K562 (cell line): ENCODE measurements around the gene CAMK2G. TPM values are rescaled to one million over a fixed set of nuclear protein-coding genes. Genes with fewer than 3 reads are reported as not detected.

Experiments used
- ATAC-seq: fragments of 200-7000 bp; cut with Tn5 transposase; 3 replicates; pipeline ENCODE4 v1.9.1; 2020; ENCODE audit warnings: moderate library complexity
- BruUV-seq: library from RNA; stranded (reverse); fragments of 400-500 nt; replicated peaks from 2 replicates; lab custom pipeline; 2021; lab: Mats Ljungman, UMichigan
- CTCF ChIA-PET: fragments of 300-600 bp; formaldehyde crosslinking; extraction: SDS; loops from one replicate; lab custom pipeline; 2021; ENCODE audit warnings: low intra/inter-chr PET ratio; lab: Yijun Ruan, JAX
- POLR2A ChIA-PET: fragments of 300-600, 350-650 bp; sonication (Branson Sonifier 250); formaldehyde crosslinking; extraction: SDS; loops from one replicate; lab custom pipeline; 2021; ENCODE audit warnings: antibody characterized with exemption, inconsistent platforms; lab: Yijun Ruan, JAX
- DNase-seq, 4 experiments: peaks; one replicate each; pipeline versions ENCODE4 v3.0.0 to v3.0.0-alpha.2; 2011 to 2018; ENCODE audit warnings: low spot score in 3 of 4, mixed read lengths in 3 of 4; ENCODE audit errors: extremely low read depth in 1 of 4
- FAIRE-seq: peaks from 2 replicates; lab custom pipeline; 2011; peaks lifted over from hg19 to GRCh38; lab: Jason Lieb, UNC
- H2AFZ ChIP-seq: 2 replicates; pipeline ENCODE4 v1.6.0; 2011; ENCODE audit warnings: low read depth, low read length, control low read depth, inconsistent platforms
- H3K27ac ChIP-seq: fragments of 200-600 bp; 3 replicates; pipeline ENCODE4 v1.8.0; 2011; ENCODE audit warnings: low read depth, mild to moderate bottlenecking, control low read depth, inconsistent platforms, low read length, moderate library complexity, mixed read lengths; ENCODE audit errors: extremely low read depth
- H3K27me3 ChIP-seq, 2 experiments: fragments of 300-600 bp in 1 of 2; 2 replicates in 1 of 2; 3 replicates in 1 of 2; pipeline versions ENCODE4 v1.6.0 to v1.8.0; 2011; ENCODE audit warnings: inconsistent platforms in 2 of 2, low read length in 2 of 2, mild to moderate bottlenecking in 1 of 2, mixed read lengths in 1 of 2, moderate library complexity in 1 of 2; ENCODE audit not compliant: control insufficient read depth in 2 of 2, insufficient read depth in 2 of 2
- H3K36me3 ChIP-seq: fragments of 300-600 bp; 3 replicates; pipeline ENCODE4 v1.8.0; 2011; ENCODE audit warnings: mild to moderate bottlenecking, low read length, inconsistent platforms; ENCODE audit not compliant: control insufficient read depth, insufficient read depth
- H3K4me1 ChIP-seq, 2 experiments: fragments of 200-600 bp in 1 of 2; replicated peaks in 1 of 2; 2 replicates in 1 of 2; 3 replicates in 1 of 2; pipeline versions ENCODE4 v1.5.1 to v1.8.0; 2011; ENCODE audit warnings: inconsistent platforms in 2 of 2, low read length in 2 of 2, mild to moderate bottlenecking in 1 of 2, mixed read lengths in 1 of 2, moderate library complexity in 1 of 2; ENCODE audit not compliant: control insufficient read depth in 2 of 2, insufficient read depth in 2 of 2
- H3K4me2 ChIP-seq: 2 replicates; pipeline ENCODE4 v1.6.1; 2011; ENCODE audit warnings: low read length, control low read depth, inconsistent platforms, mixed read lengths; ENCODE audit not compliant: insufficient read depth
- H3K4me3 ChIP-seq: fragments of 200-600 bp; sonication (generic), shearing (Covaris generic); 2 replicates; pipeline ENCODE4 v1.5.1; 2016; ENCODE audit warnings: control low read depth, inconsistent platforms
- H3K79me2 ChIP-seq: fragments of 200-600 bp; 3 replicates; pipeline ENCODE4 v1.8.0; 2011; ENCODE audit warnings: low read length, inconsistent platforms; ENCODE audit not compliant: control insufficient read depth, insufficient read depth
- H3K9ac ChIP-seq, 2 experiments: 2 replicates each; pipeline versions ENCODE4 v1.6.0 to v1.6.1; 2011; ENCODE audit warnings: low read depth in 2 of 2, low read length in 2 of 2, control low read depth in 1 of 2, inconsistent platforms in 1 of 2, mild to moderate bottlenecking in 1 of 2, mixed read lengths in 1 of 2; ENCODE audit not compliant: insufficient read depth in 1 of 2
- H3K9me1 ChIP-seq: one replicate; pipeline ENCODE4 v1.6.0; 2011; ENCODE audit warnings: inconsistent platforms, mild to moderate bottlenecking, low read length, moderate library complexity; ENCODE audit not compliant: control insufficient read depth, insufficient read depth
- H3K9me3 ChIP-seq: replicated peaks from 2 replicates; pipeline ENCODE4 v1.5.1; 2011; ENCODE audit warnings: low read depth, low read length, inconsistent platforms; ENCODE audit not compliant: control insufficient read depth, insufficient read depth
- H4K20me1 ChIP-seq: replicated peaks from 2 replicates; pipeline ENCODE4 v1.6.1; 2011; ENCODE audit warnings: low read length, inconsistent platforms, mixed read lengths; ENCODE audit not compliant: control insufficient read depth, insufficient read depth
- DDX20 ChIP-seq: fragments of 450-650 bp; IDR thresholded peaks from 2 replicates; pipeline ENCODE4 v1.6.1; 2016; ENCODE audit warnings: missing genetic modification characterization, low read depth, mild to moderate bottlenecking, missing compliant biosample characterization, moderate library complexity
- GATAD2A ChIP-seq: fragments of 450-650 bp; IDR thresholded peaks from 2 replicates; pipeline ENCODE4 v1.6.1; 2017
- JUND ChIP-seq, 2 experiments: IDR thresholded peaks; 2 replicates in 1 of 2; 3 replicates in 1 of 2; pipeline ENCODE4 v1.6.1; 2011; ENCODE audit warnings: borderline replicate concordance in 2 of 2, low read depth in 2 of 2, low read length in 2 of 2, improper control_type of control experiment in 1 of 2, missing biosample characterization in 1 of 2, missing genetic modification characterization in 1 of 2, missing genetic modification reagents in 1 of 2
- KDM5B ChIP-seq: fragments of 200-600 bp; sonication (generic); IDR thresholded peaks from 2 replicates; pipeline ENCODE4 v1.6.1; 2012; ENCODE audit warnings: low read depth, mild to moderate bottlenecking, moderate library complexity, low read length, control low read depth, inconsistent platforms; ENCODE audit not compliant: insufficient replicate concordance
- RBBP5 ChIP-seq: fragments of 200-600 bp; sonication (generic); IDR thresholded peaks from 2 replicates; pipeline ENCODE4 v1.6.1; 2012; ENCODE audit warnings: borderline replicate concordance, mild to moderate bottlenecking, low read length, control low read depth, inconsistent platforms; ENCODE audit not compliant: insufficient read depth, poor library complexity, severe bottlenecking
- RBM15 ChIP-seq: fragments of 200-400 bp; formaldehyde crosslinking; IDR thresholded peaks from 2 replicates; pipeline ENCODE4 v1.6.1; 2018; ENCODE audit warnings: mild to moderate bottlenecking, low read length, moderate library complexity; ENCODE audit not compliant: insufficient read depth
- SPI1 ChIP-seq: IDR thresholded peaks from 2 replicates; pipeline ENCODE4 v1.6.1; 2011; ENCODE audit warnings: low read depth, low read length, control low read depth, borderline replicate concordance
- ZKSCAN8 ChIP-seq: fragments of 200-800 bp; sonication (Bioruptor generic); IDR thresholded peaks from 2 replicates; pipeline ENCODE4 v1.6.1; 2016; ENCODE audit warnings: missing genetic modification characterization, missing compliant biosample characterization
- ZNF184 ChIP-seq: sonication (generic); formaldehyde crosslinking; IDR thresholded peaks from 2 replicates; pipeline ENCODE4 v1.5.0; 2020; ENCODE audit warnings: missing genetic modification reagents
- ZNF830 ChIP-seq: fragments of 250-450 bp; sonication (Bioruptor Pico); IDR thresholded peaks from 2 replicates; pipeline ENCODE4 v1.5.0; 2021; ENCODE audit warnings: mild to moderate bottlenecking
- WGBS: fragments of 100-300 bp; shearing (Covaris generic); methylation state at CpG from one replicate; pipeline ENCODE4 v1.1.6; 2016; ENCODE audit warnings: low coverage, mixed read lengths; ENCODE audit not compliant: insufficient coverage; ENCODE audit errors: missing lambda C conversion rate; 5-methylcytosine and 5-hydroxymethylcytosine counted together
- in situ Hi-C: fragments of 300-500 bp; cut with MboI; formaldehyde crosslinking; loops from 4 replicates; pipeline ENCODE4 v1.15.0; 2018; ENCODE audit warnings: inconsistent platforms, mixed read lengths
- intact Hi-C: fragments of 100-400 bp; cut with micrococcal nuclease; formaldehyde crosslinking; loops from 2 replicates; pipeline ENCODE4 v1.14.2; 2022
- polyA plus RNA-seq, 8 experiments: library from polyadenylated mRNA; depleted of rRNA in 4 of 8; stranded (reverse) in 5 of 8; unstranded in 3 of 8; fragments of >200 nt; fragmentation: Nextera tagmentation in 2 of 8; fragmentation: Illumina TruSeq in 1 of 8; extraction: Ambion mirVana in 2 of 8; extraction: Trizol in 1 of 8; gene quantifications; 2 replicates each; pipeline versions ENCODE4 v1.2.1 to v1.2.3, GENCODE V29; 2011 to 2014; ENCODE audit warnings: inconsistent platforms in 1 of 8, missing spikeins in 1 of 8
- total RNA-seq, 7 experiments: library from RNA; depleted of rRNA in 6 of 7; stranded (reverse); fragments of >200 nt in 6 of 7; fragmentation: Illumina TruSeq in 2 of 7; extraction: Trizol in 2 of 7; gene quantifications; 2 replicates each; pipeline versions ENCODE4 v1.2.1 to v1.2.3, GENCODE V29; 2011 to 2021; ENCODE audit warnings: low replicate concordance in 1 of 7

CAMK2G gene
- total and polyA plus RNA-seq, 9 of the 15 experiments (the other 6 are each of a cell fraction or from before 2014, with no cell fraction given), result 9.0 to 37.9 (median 32.6) TPM

DNA sequence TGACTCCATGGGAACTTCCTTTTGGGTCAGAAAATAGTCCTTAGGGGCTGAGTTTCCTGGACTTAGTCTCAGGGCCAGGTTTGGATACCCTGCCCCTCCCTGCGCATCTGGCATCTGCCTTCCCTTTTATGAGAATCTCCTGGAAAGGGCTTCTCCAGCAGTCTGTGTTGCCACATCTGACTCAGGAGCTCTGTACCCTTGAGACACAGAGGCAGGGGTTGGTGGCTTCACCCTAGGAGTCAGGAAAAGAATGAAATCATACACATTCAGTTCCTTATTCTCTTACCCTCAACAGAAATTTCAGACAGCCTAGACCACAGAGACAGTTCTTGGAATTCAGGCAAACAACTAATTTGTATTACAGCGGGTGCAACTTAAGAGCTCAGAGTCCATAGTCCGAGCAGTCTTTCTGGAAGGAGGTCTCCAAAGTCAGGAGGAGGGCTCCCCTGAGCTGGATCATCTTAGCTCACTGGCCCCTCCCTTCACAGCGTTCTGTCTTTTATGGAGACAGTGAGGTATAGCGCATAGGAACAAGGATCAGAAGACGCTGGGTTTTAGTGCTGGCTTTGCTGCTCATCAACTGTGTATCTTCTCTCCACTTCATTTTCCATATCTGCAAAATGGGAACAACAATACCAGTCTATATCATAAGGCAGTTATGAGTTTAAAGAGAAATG is 33.6 kb upstream of the CAMK2G start:
- peak overlapping the region; percentile 66 for H2AFZ ChIP-seq
- DNase-seq, result peak in 2 of 4 experiments; percentile 13 to 45
- H3K9me1 ChIP-seq, result no peaks in the 10 kb centered on the region
- ChIA-PET POLR2A (interaction anchor here (0.7 to 1.9 kb wide), 3 partner anchors 9 to 92 kb away, joined by 3 to 9 read pairs (median 3); no protein-coding TSS in a partner anchor), CTCF (no interaction called here)
- H3K36me3 ChIP-seq, result no peaks in the 10 kb centered on the region
- no peak overlapping the region for H3K4me3 ChIP-seq
- TSS peak; percentile 38 for BruUV-seq
- no peaks in the 10 kb centered on the region for H3K9me3 ChIP-seq
- H3K9ac ChIP-seq, result peak overlapping the region in 1 of 2 experiments; percentile 26; a peak in 1 of 4 replicates
- peak overlapping the region; percentile 37; the same call in 1 of the 3 replicates for H3K27ac ChIP-seq
- H3K4me2 ChIP-seq, result peak overlapping the region; percentile 1; the same call in 1 of the 2 replicates
- H4K20me1 ChIP-seq, result no peaks in the 10 kb centered on the region
- TF ChIP-seq ZNF830 (CRISPR knock-in tag), result 0 out of 2 replicates have a peak, but pooled peaks have one; percentile 57
- TF ChIP-seq GATAD2A, result peak; percentile 46; the same call in 1 of the 2 replicates
- TF ChIP-seq JUND (IDR thresholded peaks at IDR 0.05; ENCODE audit: borderline replicate concordance, low read depth, low read length), result 0 out of 2 replicates have a peak, but pooled peaks have one; percentile 15
- TF ChIP-seq JUND (tag; IDR thresholded peaks at IDR 0.05; ENCODE audit: borderline replicate concordance, low read depth, low read length), result 0 out of 3 replicates have a peak, but pooled peaks have one; percentile 13
- TF ChIP-seq KDM5B, result peak; percentile 37
- no peak for TF ChIP-seq RBM15
- TF ChIP-seq ZKSCAN8 (CRISPR knock-in tag), result peak; percentile 59
- TF ChIP-seq ZNF184 (CRISPR knock-in tag), result no peak
- peak; percentile 16; the same call in 1 of the 2 replicates for TF ChIP-seq SPI1
- no peak for TF ChIP-seq DDX20 (tag)
- peak; percentile 36 for TF ChIP-seq RBBP5
- H3K4me1 ChIP-seq, result peaks cover 25 to 38% of the 10 kb centered on the region in 2 experiments
- ATAC-seq, result 0 out of 3 replicates have a peak, but pooled peaks have one; percentile 5
- no peak for FAIRE-seq
- 32% methylated on average over 6 of the region's 6 CpGs for WGBS
- H3K79me2 ChIP-seq, result no peaks in the 10 kb centered on the region
- intact Hi-C loops, result no loop called here
- no peaks in the 10 kb centered on the region; a peak in 1 of 5 replicates for H3K27me3 ChIP-seq
- in situ Hi-C loops, result no loop called here
